GM12873 (cell line): Measurements from ENCODE around the gene UGT8.

ENCODE experiments used
- CTCF ChIP-seq: IDR thresholded peaks from 2 replicates; pipeline ENCODE4 v1.5.1; 2012; ENCODE audit warnings: low read depth, mild to moderate bottlenecking, moderate library complexity, low read length, control low read depth; ENCODE audit not compliant: insufficient read depth; ENCODE audit errors: missing control alignments

Gene UGT8

GRCh38 chr4:114577386-114577785 is 21.2 kb upstream of the UGT8 start:
- TF ChIP-seq CTCF, result no peak

DNA sequence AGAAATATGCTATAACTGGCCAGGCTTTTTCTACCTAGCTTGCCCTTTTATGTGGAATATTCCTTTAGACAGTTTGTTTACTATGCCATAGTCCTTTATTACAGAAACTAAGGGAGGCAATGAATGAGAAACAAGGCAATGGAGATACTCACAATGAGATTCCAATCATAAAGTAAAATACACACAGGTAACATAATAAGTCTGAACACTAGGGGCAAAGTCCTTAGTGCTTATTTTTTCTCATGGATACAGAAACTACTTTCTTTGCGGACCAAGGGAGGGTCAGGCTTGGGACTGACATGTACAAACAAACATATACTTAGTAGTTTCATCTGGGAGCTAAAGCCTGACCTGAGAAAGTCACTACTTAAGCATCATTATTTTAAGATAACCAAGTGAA is 16.0 kb upstream of the UGT8 start:
- no peak for TF ChIP-seq CTCF

DNA sequence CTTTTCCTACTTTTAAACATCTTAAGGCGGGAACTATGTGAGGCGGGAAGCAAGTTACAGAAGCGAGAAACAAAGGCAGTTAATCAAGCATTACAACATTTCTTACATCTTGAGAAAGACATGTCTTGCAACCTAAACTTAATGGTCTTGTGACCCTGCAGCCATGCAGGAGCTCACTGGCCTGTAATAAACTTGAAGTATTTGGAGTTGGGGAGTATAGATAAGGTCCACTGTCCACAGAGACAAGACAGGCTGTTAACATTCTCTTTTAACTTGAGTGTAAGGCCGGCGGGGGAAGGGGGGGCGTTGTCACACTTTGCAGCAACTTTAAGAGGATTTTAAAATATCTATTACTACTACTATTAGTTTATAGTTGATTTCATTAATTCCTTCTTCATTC is 10.3 kb upstream of the UGT8 start:
- TF ChIP-seq CTCF, result no peak

GRCh38 chr4:114593526-114593925 is 5.1 kb upstream of the UGT8 start:
- no peak for TF ChIP-seq CTCF

DNA sequence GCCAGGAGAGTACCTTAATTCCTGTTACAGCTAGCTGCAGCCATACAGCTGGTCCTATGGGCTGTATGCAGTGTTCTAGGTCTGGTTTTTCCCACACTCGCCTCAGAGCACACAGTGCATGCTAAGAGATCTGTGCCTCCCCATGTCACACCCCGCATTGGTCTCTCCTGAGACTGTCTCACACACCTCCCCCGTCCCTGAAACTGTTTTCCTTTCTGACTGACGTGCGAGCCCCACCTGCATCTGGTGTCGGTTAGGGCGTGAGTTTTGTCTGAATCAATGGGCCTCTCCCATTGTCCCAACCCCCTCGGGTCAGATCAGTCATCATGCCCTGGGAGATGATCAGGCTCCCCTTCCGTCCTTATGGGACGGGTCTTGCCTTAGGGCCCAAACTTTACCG is 3.4 kb upstream of the UGT8 start:
- no peak for TF ChIP-seq CTCF

- no peak for TF ChIP-seq CTCF
These were observed 2.7 kb upstream of the UGT8 start for GRCh38 chr4:114595921-114596320.

GRCh38 chr4:114597410-114598115 is 1.0 kb upstream of the UGT8 start:
- TF ChIP-seq CTCF, result no peak
